CD4-positive, CD25-positive, alpha-beta regulatory T cell (primary cell): Measurements from ENCODE around the gene PPME1. TPM values are rescaled to one million over a fixed set of nuclear protein-coding genes. Genes with fewer than 3 reads are reported as not detected.

Source experiments
- ATAC-seq, 2 donors: fragments of 150-1000 bp; cut with Tn5 transposase; one replicate each; pipeline ENCODE4 v1.10.0; 2021; ENCODE audit warnings: low read depth in 2 of 2, moderate number of reproducible peaks in 2 of 2, moderate library complexity in 1 of 2
- DNase-seq, 3 donors: peaks; one replicate each; pipeline versions ENCODE4 v3.0.0 to v3.0.0-alpha.2; 2012 to 2022; ENCODE audit warnings: mixed read lengths in 1 of 3
- H3K27ac ChIP-seq: one replicate; pipeline ENCODE4 v1.7.0; 2013; ENCODE audit warnings: mild to moderate bottlenecking, low read length; ENCODE audit not compliant: insufficient read depth, poor library complexity, severe bottlenecking
- H3K27me3 ChIP-seq: one replicate; pipeline ENCODE4 v1.7.0; 2013; ENCODE audit warnings: low read length; ENCODE audit not compliant: control insufficient read depth, insufficient read depth
- H3K36me3 ChIP-seq: one replicate; pipeline ENCODE4 v1.7.0; 2013; ENCODE audit warnings: mild to moderate bottlenecking, low read length, moderate library complexity; ENCODE audit not compliant: control insufficient read depth, insufficient read depth
- H3K4me1 ChIP-seq: 2 replicates; pipeline ENCODE4 v1.7.0; 2013; ENCODE audit warnings: mild to moderate bottlenecking, low read length; ENCODE audit not compliant: insufficient read depth, control insufficient read depth, poor library complexity, severe bottlenecking
- H3K4me3 ChIP-seq: one replicate; pipeline ENCODE4 v1.7.0; 2013; ENCODE audit warnings: low read depth, mild to moderate bottlenecking, low read length, moderate library complexity
- H3K9me3 ChIP-seq, 2 experiments: 1 replicate in 1 of 2; 2 replicates in 1 of 2; pipeline ENCODE4 v1.7.0; 2013; ENCODE audit warnings: low read length in 2 of 2, mild to moderate bottlenecking in 1 of 2, moderate library complexity in 1 of 2; ENCODE audit not compliant: control insufficient read depth in 2 of 2
- H3K27ac Mint-ChIP-seq, 3 donors: one replicate each; pipeline ENCODE4 v1.8.0; 2020 to 2022; ENCODE audit warnings: mild to moderate bottlenecking in 3 of 3, mixed read lengths in 3 of 3, moderate library complexity in 2 of 3
- H3K27me3 Mint-ChIP-seq: one replicate; pipeline ENCODE4 v1.8.0; 2022; ENCODE audit warnings: mild to moderate bottlenecking, mixed read lengths
- H3K36me3 Mint-ChIP-seq: one replicate; pipeline ENCODE4 v1.8.0; 2020; ENCODE audit warnings: mixed read lengths
- H3K4me1 Mint-ChIP-seq, 4 donors: one replicate each; pipeline ENCODE4 v1.8.0; 2020 to 2022; ENCODE audit warnings: mixed read lengths in 4 of 4, mild to moderate bottlenecking in 1 of 4
- H3K4me3 Mint-ChIP-seq, 4 donors: one replicate each; pipeline ENCODE4 v1.8.0; 2020 to 2022; ENCODE audit warnings: mild to moderate bottlenecking in 4 of 4, mixed read lengths in 4 of 4, moderate library complexity in 3 of 4
- H3K9me3 Mint-ChIP-seq, 7 donors: one replicate each; pipeline ENCODE4 v1.8.0; 2020 to 2022; ENCODE audit warnings: mixed read lengths in 7 of 7, mild to moderate bottlenecking in 3 of 7, moderate library complexity in 2 of 7
- polyA plus RNA-seq, 4 donors: library from polyadenylated mRNA; unstranded; fragments of 300-500 nt; fragmentation: Illumina TruSeq; gene quantifications; one replicate each; pipeline ENCODE4 v1.2.3, GENCODE V29; 2021
- total RNA-seq: library from RNA; stranded (reverse); gene quantifications from one replicate; pipeline ENCODE4 v1.2.3, GENCODE V29; 2022

The PPME1 gene
- total and polyA plus RNA-seq, 5 donors from 2014 or later = 15.7 to 24.6 (median 16.8) TPM

- no peaks in the 10 kb centered on the region for H3K36me3 Mint-ChIP-seq
- Histone ChIP-seq H3K27me3 (peaks cover 21% of the 10 kb centered on the region), H3K4me3 (no peak overlapping the region), H3K9me3 (no peaks in the 10 kb centered on the region), H3K4me1 (no peaks in the 10 kb centered on the region), H3K36me3 (no peaks in the 10 kb centered on the region), H3K27ac (no peak overlapping the region)
- H3K27me3 Mint-ChIP-seq = peaks cover 30% of the 10 kb centered on the region
- no peak for ATAC-seq
- no peak overlapping the region for H3K4me3 Mint-ChIP-seq
- H3K9me3 Mint-ChIP-seq = peaks cover 0 to 1% (median 0%) of the 10 kb centered on the region in 7 donors
- no peak overlapping the region for H3K27ac Mint-ChIP-seq
- DNase-seq = no peak
- H3K4me1 Mint-ChIP-seq = peaks cover 0 to 5% (median 0%) of the 10 kb centered on the region in 4 donors
These were observed 101.2 kb downstream of the PPME1 start for GRCh38 chr11:74272276-74272675.

DNA sequence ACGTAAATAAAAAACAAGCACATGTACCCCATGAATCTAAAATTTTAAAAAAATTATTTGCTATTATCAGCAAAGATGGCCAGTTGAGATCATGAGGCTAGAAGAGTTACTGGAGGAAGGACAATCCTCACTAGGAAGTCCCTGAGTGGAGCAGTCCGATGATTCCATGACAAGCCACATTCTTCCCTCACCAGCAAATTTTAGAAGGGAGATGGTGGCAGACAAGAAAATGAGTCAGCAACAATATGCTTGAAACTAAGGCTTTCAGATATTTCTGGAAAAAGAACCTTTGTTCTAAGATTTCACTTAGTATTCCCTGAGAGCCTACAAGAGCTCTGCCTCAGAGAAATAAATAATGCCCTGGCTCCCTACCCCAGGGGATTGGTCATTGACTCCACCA lies 105.5 kb downstream of the PPME1 start:
- Histone ChIP-seq H3K9me3 (no peaks in the 10 kb centered on the region), H3K4me1 (no peaks in the 10 kb centered on the region), H3K36me3 (no peaks in the 10 kb centered on the region), H3K4me3 (no peak overlapping the region), H3K27ac (no peak overlapping the region), H3K27me3 (peaks cover 16% of the 10 kb centered on the region)
- peaks cover 0 to 1% (median 0%) of the 10 kb centered on the region in 7 donors for H3K9me3 Mint-ChIP-seq
- no peak overlapping the region for H3K4me3 Mint-ChIP-seq
- ATAC-seq (no peak), DNase-seq (no peak)
- H3K27ac Mint-ChIP-seq = no peak overlapping the region
- no peaks in the 10 kb centered on the region for H3K36me3 Mint-ChIP-seq
- peaks cover 33% of the 10 kb centered on the region for H3K27me3 Mint-ChIP-seq
- H3K4me1 Mint-ChIP-seq = no peaks in the 10 kb centered on the region

- no peaks in the 10 kb centered on the region for H3K36me3 Mint-ChIP-seq
- peaks cover 28% of the 10 kb centered on the region for H3K27me3 Mint-ChIP-seq
- H3K4me1 Mint-ChIP-seq = no peaks in the 10 kb centered on the region
- no peak overlapping the region for H3K4me3 ChIP-seq
- H3K27ac Mint-ChIP-seq = no peak overlapping the region
- peaks cover 0 to 1% (median 0%) of the 10 kb centered on the region in 7 donors for H3K9me3 Mint-ChIP-seq
- H3K27ac ChIP-seq = no peak overlapping the region
- DNase-seq (no peak), ATAC-seq (no peak)
- H3K4me1 ChIP-seq = no peaks in the 10 kb centered on the region
- no peaks in the 10 kb centered on the region for H3K9me3 ChIP-seq
- peaks cover 13% of the 10 kb centered on the region for H3K27me3 ChIP-seq
- no peaks in the 10 kb centered on the region for H3K36me3 ChIP-seq
- no peak overlapping the region for H3K4me3 Mint-ChIP-seq
These were observed 107.0 kb downstream of the PPME1 start for GRCh38 chr11:74278103-74278502.

GRCh38 chr11:74278721-74279161 lies 107.7 kb downstream of the PPME1 start:
- Mint-ChIP-seq H3K9me3 (peaks cover 0 to 1% (median 0%) of the 10 kb centered on the region in 7 donors), H3K4me1 (no peaks in the 10 kb centered on the region), H3K4me3 (no peak overlapping the region), H3K27ac (no peak overlapping the region), H3K27me3 (peaks cover 24% of the 10 kb centered on the region), H3K36me3 (no peaks in the 10 kb centered on the region)
- Histone ChIP-seq H3K36me3 (no peaks in the 10 kb centered on the region), H3K4me3 (no peak overlapping the region), H3K4me1 (no peaks in the 10 kb centered on the region), H3K27ac (no peak overlapping the region), H3K27me3 (peaks cover 13% of the 10 kb centered on the region), H3K9me3 (no peaks in the 10 kb centered on the region)
- ATAC-seq (no peak), DNase-seq (no peak)

DNA sequence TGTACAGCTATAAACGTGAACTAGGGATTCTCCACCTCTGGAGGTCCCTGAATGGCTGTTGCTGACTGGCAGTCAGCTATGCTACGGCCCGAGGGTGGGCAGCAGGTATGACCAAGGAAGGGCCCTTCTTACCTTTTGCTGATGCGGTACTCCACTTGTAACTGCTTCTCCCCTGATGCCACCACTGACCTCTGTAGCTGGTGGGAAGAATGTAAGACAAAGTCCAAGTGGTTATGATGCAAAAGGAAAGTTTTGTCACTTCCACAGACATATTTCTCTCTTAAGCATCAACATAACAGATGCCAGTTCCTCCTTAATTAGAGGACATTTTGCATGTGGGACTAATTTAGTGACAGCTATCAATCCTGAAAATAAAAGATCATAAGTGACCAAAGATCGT lies 108.2 kb downstream of the PPME1 start:
- peaks cover 9% of the 10 kb centered on the region for H3K27me3 ChIP-seq
- Mint-ChIP-seq H3K27me3 (peaks cover 24% of the 10 kb centered on the region), H3K9me3 (peaks cover 0 to 1% (median 0%) of the 10 kb centered on the region in 7 donors), H3K36me3 (no peaks in the 10 kb centered on the region), H3K27ac (no peak overlapping the region), H3K4me3 (no peak overlapping the region), H3K4me1 (no peaks in the 10 kb centered on the region)
- H3K4me1 ChIP-seq = no peaks in the 10 kb centered on the region
- ATAC-seq = no peak
- H3K27ac ChIP-seq = no peak overlapping the region
- no peaks in the 10 kb centered on the region for H3K9me3 ChIP-seq
- DNase-seq = no peak
- H3K36me3 ChIP-seq = no peaks in the 10 kb centered on the region
- H3K4me3 ChIP-seq = no peak overlapping the region

GRCh38 chr11:74280494-74280893 lies 109.4 kb downstream of the PPME1 start:
- no peak for DNase-seq
- no peak overlapping the region for H3K4me3 ChIP-seq
- no peaks in the 10 kb centered on the region for H3K36me3 Mint-ChIP-seq
- no peak overlapping the region for H3K27ac Mint-ChIP-seq
- no peak overlapping the region for H3K27ac ChIP-seq
- H3K36me3 ChIP-seq = no peaks in the 10 kb centered on the region
- peak overlapping the region in 1 of 4 donors; percentile 59 for H3K4me3 Mint-ChIP-seq
- H3K4me1 ChIP-seq = no peaks in the 10 kb centered on the region
- no peak for ATAC-seq
- H3K9me3 ChIP-seq = no peaks in the 10 kb centered on the region
- peaks cover 0 to 1% (median 0%) of the 10 kb centered on the region in 7 donors for H3K9me3 Mint-ChIP-seq
- H3K27me3 ChIP-seq = peaks cover 9% of the 10 kb centered on the region
- H3K27me3 Mint-ChIP-seq = peaks cover 18% of the 10 kb centered on the region
- H3K4me1 Mint-ChIP-seq = no peaks in the 10 kb centered on the region

DNA sequence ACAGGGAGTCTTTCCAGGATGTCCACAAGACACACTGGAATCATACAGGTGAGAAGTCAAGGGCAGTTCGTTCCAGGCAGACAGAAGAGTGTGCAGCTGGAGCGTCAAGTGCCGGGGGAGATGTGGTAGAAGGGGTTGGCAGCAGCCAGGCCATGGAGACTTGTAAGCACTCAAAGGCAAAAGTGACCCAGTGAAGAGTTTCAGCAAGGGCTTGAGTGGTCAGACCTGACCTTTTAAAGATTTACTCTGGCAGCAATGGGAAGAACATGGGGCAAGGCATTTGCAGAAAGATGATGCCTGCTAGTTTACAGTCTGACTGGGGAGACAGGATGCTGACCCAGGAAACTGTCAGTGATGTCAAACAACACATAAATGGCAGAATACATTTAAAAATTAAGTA lies 111.3 kb downstream of the PPME1 start:
- no peaks in the 10 kb centered on the region for H3K36me3 Mint-ChIP-seq
- no peak for DNase-seq
- no peaks in the 10 kb centered on the region for H3K4me1 ChIP-seq
- H3K9me3 Mint-ChIP-seq = peaks cover 0 to 1% (median 0%) of the 10 kb centered on the region in 7 donors
- no peak overlapping the region for H3K27ac Mint-ChIP-seq
- no peaks in the 10 kb centered on the region for H3K36me3 ChIP-seq
- H3K27ac ChIP-seq = no peak overlapping the region
- H3K4me3 Mint-ChIP-seq = no peak overlapping the region
- H3K27me3 ChIP-seq = no peaks in the 10 kb centered on the region
- no peak for ATAC-seq
- no peaks in the 10 kb centered on the region for H3K4me1 Mint-ChIP-seq
- peaks cover 7% of the 10 kb centered on the region for H3K27me3 Mint-ChIP-seq
- H3K9me3 ChIP-seq = no peaks in the 10 kb centered on the region
- H3K4me3 ChIP-seq = no peak overlapping the region

DNA sequence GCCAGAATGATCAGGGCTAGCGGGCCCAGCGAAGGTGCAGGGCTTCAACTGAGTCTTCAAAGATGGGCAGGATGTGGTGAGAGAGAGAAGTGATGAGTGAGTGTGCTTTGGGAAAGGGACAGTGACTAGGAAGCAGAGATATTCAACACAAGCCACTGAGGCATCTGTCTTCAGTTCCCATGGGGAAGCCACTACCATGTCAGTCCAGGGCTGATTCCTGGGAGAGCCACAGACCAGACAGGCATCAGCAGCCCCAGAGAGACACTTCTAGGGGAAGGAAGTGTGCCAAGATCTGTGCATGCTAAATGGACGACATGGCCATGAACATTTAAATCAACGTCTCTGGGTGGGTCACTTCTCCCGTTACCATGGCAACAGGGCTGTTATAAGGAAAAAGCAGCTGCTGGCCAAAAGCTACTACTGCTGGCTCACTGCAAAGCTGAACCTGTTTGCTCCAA lies 111.9 kb downstream of the PPME1 start:
- Mint-ChIP-seq H3K27me3 (peaks cover 5% of the 10 kb centered on the region), H3K4me1 (no peaks in the 10 kb centered on the region), H3K27ac (no peak overlapping the region), H3K4me3 (no peak overlapping the region), H3K9me3 (peaks cover 0 to 1% (median 0%) of the 10 kb centered on the region in 7 donors), H3K36me3 (no peaks in the 10 kb centered on the region)
- peak in 1 of 3 donors; percentile 18 for DNase-seq
- H3K36me3 ChIP-seq = no peaks in the 10 kb centered on the region
- no peak for ATAC-seq
- no peak overlapping the region for H3K27ac ChIP-seq
- no peaks in the 10 kb centered on the region for H3K9me3 ChIP-seq
- H3K27me3 ChIP-seq = no peaks in the 10 kb centered on the region
- no peak overlapping the region for H3K4me3 ChIP-seq
- no peaks in the 10 kb centered on the region for H3K4me1 ChIP-seq
